Astrocyte (in vitro differentiated cells and primary cell): ENCODE measurements around the gene ABI2.

Experiments used
- EZH2 ChIP-seq: IDR thresholded peaks from 2 replicates; pipeline ENCODE4 v1.6.1; 2012; ENCODE audit warnings: mild to moderate bottlenecking, low read length, inconsistent platforms; ENCODE audit not compliant: insufficient read depth
- TF ChIP-seq, protein P1 (sequence below): IDR thresholded peaks from 2 replicates; pipeline ENCODE4 v1.5.1; 2011; ENCODE audit warnings: low read depth, mild to moderate bottlenecking, inconsistent platforms, low read length, moderate library complexity; ENCODE audit not compliant: insufficient read depth

- TF ChIP-seq, protein P1, sequence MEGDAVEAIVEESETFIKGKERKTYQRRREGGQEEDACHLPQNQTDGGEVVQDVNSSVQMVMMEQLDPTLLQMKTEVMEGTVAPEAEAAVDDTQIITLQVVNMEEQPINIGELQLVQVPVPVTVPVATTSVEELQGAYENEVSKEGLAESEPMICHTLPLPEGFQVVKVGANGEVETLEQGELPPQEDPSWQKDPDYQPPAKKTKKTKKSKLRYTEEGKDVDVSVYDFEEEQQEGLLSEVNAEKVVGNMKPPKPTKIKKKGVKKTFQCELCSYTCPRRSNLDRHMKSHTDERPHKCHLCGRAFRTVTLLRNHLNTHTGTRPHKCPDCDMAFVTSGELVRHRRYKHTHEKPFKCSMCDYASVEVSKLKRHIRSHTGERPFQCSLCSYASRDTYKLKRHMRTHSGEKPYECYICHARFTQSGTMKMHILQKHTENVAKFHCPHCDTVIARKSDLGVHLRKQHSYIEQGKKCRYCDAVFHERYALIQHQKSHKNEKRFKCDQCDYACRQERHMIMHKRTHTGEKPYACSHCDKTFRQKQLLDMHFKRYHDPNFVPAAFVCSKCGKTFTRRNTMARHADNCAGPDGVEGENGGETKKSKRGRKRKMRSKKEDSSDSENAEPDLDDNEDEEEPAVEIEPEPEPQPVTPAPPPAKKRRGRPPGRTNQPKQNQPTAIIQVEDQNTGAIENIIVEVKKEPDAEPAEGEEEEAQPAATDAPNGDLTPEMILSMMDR = no peak
- no peak for TF ChIP-seq EZH2
Measured at GRCh38 chr2:203301667-203302066, 26.5 kb upstream of the ABI2 start.
